Mesenchymal stem cell (in vitro differentiated cells and primary cell): ENCODE results near the gene ROBO3.

ENCODE experiments used
- DNase-seq: peaks from one replicate; pipeline ENCODE4 v3.0.0-alpha.2; 2013
- H2AFZ ChIP-seq: one replicate; pipeline ENCODE4 v1.6.1; 2013; ENCODE audit warnings: low read depth, mild to moderate bottlenecking, control low read depth, inconsistent platforms, low read length, moderate library complexity
- H2AK5ac ChIP-seq: 2 replicates; pipeline ENCODE4 v1.6.1; 2013; ENCODE audit warnings: low read length, moderate library complexity, mild to moderate bottlenecking, inconsistent platforms; ENCODE audit not compliant: severe bottlenecking
- H2BK120ac ChIP-seq: one replicate; pipeline ENCODE4 v1.6.1; 2013; ENCODE audit warnings: low read depth, mild to moderate bottlenecking, inconsistent platforms, low read length, moderate library complexity
- H2BK12ac ChIP-seq, 2 experiments: one replicate each; pipeline ENCODE4 v1.6.1; 2013; ENCODE audit warnings: inconsistent platforms in 2 of 2, low read length in 2 of 2, mild to moderate bottlenecking in 2 of 2, moderate library complexity in 2 of 2, control low read depth in 1 of 2
- H2BK15ac ChIP-seq: one replicate; pipeline ENCODE4 v1.6.1; 2013; ENCODE audit warnings: mild to moderate bottlenecking, low read depth, inconsistent platforms; ENCODE audit not compliant: poor library complexity, severe bottlenecking
- H2BK5ac ChIP-seq: 2 replicates; pipeline ENCODE4 v1.6.1; 2013; ENCODE audit warnings: low read depth, mild to moderate bottlenecking, low read length, control low read depth, inconsistent platforms; ENCODE audit not compliant: poor library complexity, severe bottlenecking
- H3K14ac ChIP-seq, 2 experiments: one replicate each; pipeline ENCODE4 v1.6.1; 2013; ENCODE audit warnings: inconsistent platforms in 2 of 2, low read length in 2 of 2, control low read depth in 1 of 2, mild to moderate bottlenecking in 1 of 2, moderate library complexity in 1 of 2
- H3K18ac ChIP-seq, 2 experiments: one replicate each; pipeline ENCODE4 v1.6.1; 2013; ENCODE audit warnings: inconsistent platforms in 2 of 2, low read length in 2 of 2, control low read depth in 1 of 2, low read depth in 1 of 2, mild to moderate bottlenecking in 1 of 2
- H3K23ac ChIP-seq, 2 experiments: one replicate each; pipeline ENCODE4 v1.6.1; 2013; ENCODE audit warnings: inconsistent platforms in 2 of 2, low read length in 2 of 2, mild to moderate bottlenecking in 2 of 2, moderate library complexity in 2 of 2, control low read depth in 1 of 2
- H3K27ac ChIP-seq: 2 replicates; pipeline ENCODE4 v1.5.1; 2013; ENCODE audit warnings: mild to moderate bottlenecking, moderate library complexity, low read length, control low read depth, inconsistent platforms; ENCODE audit not compliant: poor library complexity, severe bottlenecking
- H3K27me3 ChIP-seq, 2 experiments: 2 replicates each; pipeline versions ENCODE4 v1.6.1 to v1.7.0; 2013; ENCODE audit warnings: low read length in 2 of 2, mild to moderate bottlenecking in 2 of 2, moderate library complexity in 2 of 2, control low read depth in 1 of 2, inconsistent platforms in 1 of 2; ENCODE audit not compliant: control insufficient read depth in 1 of 2, insufficient read depth in 1 of 2
- H3K36me3 ChIP-seq, 2 experiments: 2 replicates each; pipeline versions ENCODE4 v1.6.1 to v1.7.0; 2013; ENCODE audit warnings: low read length in 2 of 2, control low read depth in 1 of 2, inconsistent platforms in 1 of 2, low read depth in 1 of 2, mild to moderate bottlenecking in 1 of 2; ENCODE audit not compliant: insufficient read depth in 2 of 2, control insufficient read depth in 1 of 2
- H3K4ac ChIP-seq, 2 experiments: one replicate each; pipeline ENCODE4 v1.6.1; 2013; ENCODE audit warnings: inconsistent platforms in 2 of 2, low read length in 2 of 2, mild to moderate bottlenecking in 2 of 2, moderate library complexity in 2 of 2, control low read depth in 1 of 2, low read depth in 1 of 2
- H3K4me1 ChIP-seq: 2 replicates; pipeline ENCODE4 v1.6.1; 2013; ENCODE audit warnings: low read depth, low read length, control low read depth; ENCODE audit not compliant: control insufficient read depth, insufficient read depth
- H3K4me2 ChIP-seq: 2 replicates; pipeline ENCODE4 v1.6.1; 2013; ENCODE audit warnings: low read length, mild to moderate bottlenecking, inconsistent platforms; ENCODE audit not compliant: poor library complexity, severe bottlenecking
- H3K4me3 ChIP-seq, 2 experiments: 2 replicates each; pipeline versions ENCODE4 v1.5.1 to v1.7.0; 2013; ENCODE audit warnings: low read length in 2 of 2, mild to moderate bottlenecking in 2 of 2, control low read depth in 1 of 2, low read depth in 1 of 2; ENCODE audit not compliant: insufficient read depth in 1 of 2
- H3K79me1 ChIP-seq: replicated peaks from 2 replicates; pipeline ENCODE4 v1.6.1; 2013; ENCODE audit warnings: mild to moderate bottlenecking, control low read depth, low read length, inconsistent platforms; ENCODE audit not compliant: poor library complexity, severe bottlenecking
- H3K9ac ChIP-seq: 2 replicates; pipeline ENCODE4 v1.7.0; 2013; ENCODE audit warnings: mild to moderate bottlenecking, low read length, moderate library complexity
- H3K9me3 ChIP-seq: 2 replicates; pipeline ENCODE4 v1.7.0; 2013; ENCODE audit warnings: mild to moderate bottlenecking, low read length; ENCODE audit not compliant: control insufficient read depth
- H4K8ac ChIP-seq: one replicate; pipeline ENCODE4 v1.6.1; 2013; ENCODE audit warnings: inconsistent platforms, mild to moderate bottlenecking, low read length, moderate library complexity
- H4K91ac ChIP-seq: one replicate; pipeline ENCODE4 v1.6.1; 2013; ENCODE audit warnings: mild to moderate bottlenecking, low read length, inconsistent platforms
- WGBS: methylation state at CpG from one replicate; pipeline ENCODE4 v1.1.7; 2013; ENCODE audit warnings: mixed read lengths; 5-methylcytosine and 5-hydroxymethylcytosine counted together

Gene ROBO3

GRCh38 chr11:124898263-124898680 lies 33.0 kb downstream of the ROBO3 start:
- H3K27me3 ChIP-seq, result no peaks in the 10 kb centered on the region
- peak; percentile 79 for DNase-seq
- no peak overlapping the region for H3K23ac ChIP-seq
- H2BK120ac ChIP-seq, result peak overlapping the region; percentile 35
- WGBS, result 36% methylated on average over 2 of the region's 3 CpGs
- peak overlapping the region in 1 of 2 experiments; percentile 76 for H2BK12ac ChIP-seq
- H3K4ac ChIP-seq, result peak overlapping the region; percentile 49 to 82
- H2AK5ac ChIP-seq, result peak overlapping the region; percentile 54
- peak overlapping the region; percentile 78 for H3K9ac ChIP-seq
- peak overlapping the region; percentile 5 for H4K91ac ChIP-seq
- H3K4me1 ChIP-seq, result peaks cover 28% of the 10 kb centered on the region
- H3K79me1 ChIP-seq, result no peaks in the 10 kb centered on the region
- no peak overlapping the region for H3K4me2 ChIP-seq
- H3K36me3 ChIP-seq, result peaks cover 0 to 3% of the 10 kb centered on the region in 2 experiments
- H3K4me3 ChIP-seq, result peak overlapping the region in 1 of 2 experiments; percentile 26
- no peak overlapping the region for H2AFZ ChIP-seq
- no peak overlapping the region for H2BK15ac ChIP-seq
- peak overlapping the region; percentile 59 to 68 for H3K18ac ChIP-seq
- no peak overlapping the region for H2BK5ac ChIP-seq
- H3K14ac ChIP-seq, result peak overlapping the region in 1 of 2 experiments; percentile 49
- H3K9me3 ChIP-seq, result no peaks in the 10 kb centered on the region
- peak overlapping the region; percentile 87 for H3K27ac ChIP-seq
- no peak overlapping the region for H4K8ac ChIP-seq

GRCh38 chr11:124898711-124899110 lies 33.5 kb downstream of the ROBO3 start:
- H2AK5ac ChIP-seq, result no peak overlapping the region

GRCh38 chr11:124899383-124900145 lies 34.3 kb downstream of the ROBO3 start:
- no peak overlapping the region for H2BK15ac ChIP-seq
- no peak overlapping the region for H3K14ac ChIP-seq
- peak; percentile 33 for DNase-seq
- peak overlapping the region; percentile 68 to 94 for H3K18ac ChIP-seq
- peak overlapping the region in 1 of 2 experiments; percentile 18 for H3K4me3 ChIP-seq
- H4K91ac ChIP-seq, result peak overlapping the region; percentile 57
- peak overlapping the region in 1 of 2 experiments; percentile 11 for H3K23ac ChIP-seq
- H3K27ac ChIP-seq, result peak overlapping the region; percentile 87
- peak overlapping the region; percentile 59 for H4K8ac ChIP-seq
- no peak overlapping the region for H2BK5ac ChIP-seq
- H2BK12ac ChIP-seq, result peak overlapping the region; percentile 14 to 89
- H3K36me3 ChIP-seq, result no peaks in the 10 kb centered on the region
- no peaks in the 10 kb centered on the region for H3K79me1 ChIP-seq
- no peaks in the 10 kb centered on the region for H3K9me3 ChIP-seq
- peak overlapping the region; percentile 35 for H2AK5ac ChIP-seq
- H3K9ac ChIP-seq, result peak overlapping the region; percentile 78
- H2BK120ac ChIP-seq, result peak overlapping the region; percentile 40
- no peaks in the 10 kb centered on the region for H3K27me3 ChIP-seq
- H3K4ac ChIP-seq, result peak overlapping the region; percentile 66 to 84
- H3K4me2 ChIP-seq, result no peak overlapping the region
- no peak overlapping the region for H2AFZ ChIP-seq
- 69% methylated on average over 6 of the region's 6 CpGs for WGBS
- H3K4me1 ChIP-seq, result peaks cover 28% of the 10 kb centered on the region

More at GRCh38 chr11:124898711-124899110, 33.5 kb downstream of the ROBO3 start:
- Histone ChIP-seq H4K91ac (peak overlapping the region; percentile 87), H2BK120ac (peak overlapping the region; percentile 35), H2BK15ac (no peak overlapping the region), H2BK5ac (peak overlapping the region; percentile 47), H3K4me2 (no peak overlapping the region), H3K4me1 (peaks cover 28% of the 10 kb centered on the region), H3K23ac (no peak overlapping the region), H3K18ac (peak overlapping the region; percentile 63 to 68), H3K79me1 (no peaks in the 10 kb centered on the region), H3K14ac (no peak overlapping the region), H2BK12ac (peak overlapping the region; percentile 18 to 45), H2AFZ (peak overlapping the region; percentile 72), H3K27ac (peak overlapping the region; percentile 87), H3K4me3 (peak overlapping the region in 1 of 2 experiments; percentile 18), H3K27me3 (no peaks in the 10 kb centered on the region), H3K9ac (peak overlapping the region; percentile 78), H3K36me3 (no peaks in the 10 kb centered on the region), H4K8ac (peak overlapping the region; percentile 92), H3K9me3 (no peaks in the 10 kb centered on the region), H3K4ac (peak overlapping the region; percentile 40 to 82)
- WGBS, result 11% methylated on average over 5 of the region's 5 CpGs
- no peak for DNase-seq

GRCh38 chr11:124900464-124900863 lies 35.2 kb downstream of the ROBO3 start:
- Histone ChIP-seq H4K8ac (peak overlapping the region; percentile 45), H2AFZ (no peak overlapping the region), H2AK5ac (peak overlapping the region; percentile 35), H3K4ac (peak overlapping the region; percentile 66 to 81), H3K4me3 (peak overlapping the region in 1 of 2 experiments; percentile 65), H3K9me3 (no peaks in the 10 kb centered on the region), H3K14ac (peak overlapping the region in 1 of 2 experiments; percentile 67), H3K4me1 (peaks cover 28% of the 10 kb centered on the region), H3K23ac (no peak overlapping the region), H3K27me3 (no peaks in the 10 kb centered on the region), H2BK12ac (peak overlapping the region; percentile 14 to 93), H2BK5ac (no peak overlapping the region), H3K36me3 (no peaks in the 10 kb centered on the region), H3K27ac (no peak overlapping the region), H3K18ac (peak overlapping the region; percentile 76 to 80), H2BK15ac (no peak overlapping the region), H4K91ac (peak overlapping the region; percentile 88), H3K4me2 (no peak overlapping the region), H3K79me1 (no peaks in the 10 kb centered on the region), H2BK120ac (peak overlapping the region; percentile 42), H3K9ac (peak overlapping the region; percentile 85)
- WGBS, result 6% methylated on average over 4 of the region's 5 CpGs
- peak; percentile 81 for DNase-seq
